Effector CD8-positive, alpha-beta T cell (primary cell): Measurements from ENCODE around the gene ANKRD11.
"Not testable (repeated sequence)": the region's sequence is repeated elsewhere in the genome, so short reads cannot be mapped to it uniquely, and the experiment has no call there.

Source experiments
- DNase-seq: peaks from one replicate; lab custom pipeline; 2025; lab: John Stamatoyannopoulos, UW

The ANKRD11 gene

DNA sequence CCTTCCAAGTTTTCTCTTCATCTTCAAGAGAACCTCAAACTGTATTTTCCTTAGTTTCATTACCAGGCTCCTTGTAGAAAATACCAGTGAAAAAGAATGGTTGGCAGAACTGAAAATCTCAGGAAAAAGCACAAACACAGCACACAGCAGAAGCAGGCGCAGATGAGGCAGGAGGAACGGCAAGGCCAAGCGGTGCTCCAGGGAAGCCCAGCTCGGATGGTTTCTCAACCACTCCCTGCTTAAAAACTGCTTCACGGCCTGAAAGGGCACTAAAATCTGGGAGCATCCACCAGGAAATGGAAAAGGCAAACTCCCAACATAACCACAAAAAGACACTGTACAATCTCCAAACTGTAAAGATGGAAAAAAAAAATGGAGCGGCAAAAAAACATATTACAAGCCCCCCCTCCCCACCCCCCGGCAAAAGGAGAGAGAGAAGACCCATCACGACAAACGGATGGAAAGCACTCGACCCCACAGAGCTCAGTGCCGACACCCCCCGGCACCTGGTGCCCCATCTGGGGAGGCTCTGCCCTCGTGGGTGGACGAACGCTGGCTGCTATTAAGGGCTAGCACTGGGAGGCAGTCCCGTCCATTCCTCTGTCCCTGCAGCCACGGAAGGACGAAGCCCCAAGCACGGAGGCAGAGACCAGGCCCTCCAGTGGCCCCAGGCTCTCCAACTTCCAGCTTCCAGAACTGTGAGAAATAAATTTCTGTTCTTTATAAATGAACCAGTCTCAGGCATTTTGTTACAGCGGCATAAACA, 145.3 kb downstream of the ANKRD11 start:
- DNase-seq, result no peak

DNA sequence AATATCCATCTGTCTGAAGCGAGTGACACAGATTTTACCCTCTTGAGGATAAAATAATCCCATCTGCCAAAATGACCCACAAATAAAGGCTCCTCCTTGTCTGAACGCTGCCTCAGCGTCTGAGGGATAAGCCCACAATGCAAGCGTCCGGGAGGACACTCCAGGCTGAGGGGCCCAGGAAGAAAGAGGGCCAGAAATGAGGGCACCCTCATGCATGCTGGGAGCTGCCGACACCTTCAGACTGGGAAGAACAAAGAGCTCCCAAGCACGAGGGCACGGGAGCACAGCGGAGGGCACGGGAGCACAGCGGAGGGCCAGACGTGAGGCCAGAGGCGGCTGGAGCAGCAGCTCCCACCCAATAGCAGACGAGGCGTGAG, 145.9 kb downstream of the ANKRD11 start:
- no peak for DNase-seq

DNA sequence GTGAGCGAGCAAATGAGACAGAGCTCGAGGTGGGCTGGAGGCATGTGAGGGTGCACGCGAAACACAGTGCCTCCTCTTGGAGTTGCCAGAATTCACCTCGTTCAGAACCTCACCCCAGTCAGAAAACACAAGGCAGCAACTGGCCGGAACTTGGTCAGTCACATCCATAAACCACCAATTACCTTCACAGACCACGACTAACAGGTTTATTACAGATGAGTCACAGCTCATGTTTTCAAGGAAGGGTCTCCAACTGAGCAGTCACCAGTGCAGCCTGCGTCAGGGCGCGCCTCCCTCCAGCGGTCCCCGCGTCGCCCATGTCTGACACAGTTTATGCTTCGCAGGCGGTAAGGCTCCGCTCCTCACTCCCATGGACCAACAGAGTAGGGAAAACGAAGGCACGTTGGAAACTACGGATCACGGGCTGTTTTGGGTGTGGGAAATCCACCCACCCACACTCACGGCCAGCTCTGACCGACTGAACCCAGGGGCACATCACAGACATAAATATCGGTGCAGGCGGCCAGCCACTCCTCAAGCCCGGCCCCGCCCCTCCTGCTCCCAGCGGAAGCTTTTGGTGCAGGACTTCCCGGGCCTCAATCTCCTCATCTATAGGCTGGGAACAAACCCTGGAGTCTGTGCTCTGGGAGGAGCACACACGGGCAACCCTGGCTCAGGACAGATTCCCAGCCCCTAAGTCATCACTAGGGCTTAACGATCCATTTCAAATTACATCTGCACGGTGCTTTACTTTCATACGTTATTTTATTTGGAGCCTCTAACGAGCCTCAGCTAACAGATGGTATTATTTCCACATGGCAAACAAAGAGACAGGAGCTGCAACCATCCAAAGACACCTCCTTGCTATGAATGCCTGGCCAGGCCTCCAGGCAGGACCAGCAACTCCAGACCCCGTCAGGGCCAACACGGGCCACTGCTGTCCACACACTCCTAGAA, 146.6 kb downstream of the ANKRD11 start:
- no peak for DNase-seq

DNA sequence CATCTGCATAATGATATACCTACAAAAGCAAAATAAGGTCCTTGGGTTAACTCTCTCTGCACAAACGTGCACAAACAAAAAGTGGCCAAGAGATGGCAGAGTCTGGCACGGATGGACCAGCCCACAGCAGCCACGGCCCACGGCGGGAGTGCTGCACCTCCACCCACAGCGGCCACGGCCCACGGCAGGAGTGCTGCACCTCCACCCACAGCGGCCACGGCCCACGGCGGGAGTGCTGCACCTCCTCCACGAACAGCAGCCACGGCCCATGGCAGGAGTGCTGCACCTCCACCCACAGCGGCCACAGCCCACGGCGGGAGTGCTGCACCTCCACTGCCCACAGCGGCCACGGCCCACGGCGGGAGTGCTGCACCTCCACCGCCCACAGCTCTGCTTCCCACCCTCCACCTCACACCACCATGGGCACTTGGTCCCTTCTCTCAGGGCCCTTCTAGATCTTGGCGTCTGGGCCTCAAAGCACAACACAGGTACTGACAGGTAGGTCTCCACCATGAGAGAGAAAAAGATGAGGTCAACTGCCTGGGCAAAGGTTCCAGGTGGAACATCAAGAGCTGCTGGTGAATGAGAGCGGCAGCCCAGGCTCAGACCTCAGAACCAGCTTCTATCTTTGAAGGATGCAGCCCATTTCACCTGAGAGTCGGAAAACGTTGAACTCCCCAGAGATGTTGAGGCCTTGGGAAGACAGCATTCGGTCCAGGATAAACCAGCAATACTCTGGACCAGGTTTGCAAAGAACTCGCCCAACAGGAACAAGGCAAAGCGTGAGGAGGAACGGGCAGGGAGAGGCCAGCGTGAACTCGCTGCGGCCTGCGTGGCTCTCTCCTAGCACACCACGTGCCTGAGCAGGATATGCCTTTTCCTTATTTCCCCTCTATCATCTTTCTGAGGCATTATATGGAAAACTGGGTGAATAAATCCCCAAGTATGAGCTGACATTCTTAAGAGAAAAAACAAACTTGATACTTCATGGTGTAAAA, 148.4 kb downstream of the ANKRD11 start:
- no peak for DNase-seq

DNA sequence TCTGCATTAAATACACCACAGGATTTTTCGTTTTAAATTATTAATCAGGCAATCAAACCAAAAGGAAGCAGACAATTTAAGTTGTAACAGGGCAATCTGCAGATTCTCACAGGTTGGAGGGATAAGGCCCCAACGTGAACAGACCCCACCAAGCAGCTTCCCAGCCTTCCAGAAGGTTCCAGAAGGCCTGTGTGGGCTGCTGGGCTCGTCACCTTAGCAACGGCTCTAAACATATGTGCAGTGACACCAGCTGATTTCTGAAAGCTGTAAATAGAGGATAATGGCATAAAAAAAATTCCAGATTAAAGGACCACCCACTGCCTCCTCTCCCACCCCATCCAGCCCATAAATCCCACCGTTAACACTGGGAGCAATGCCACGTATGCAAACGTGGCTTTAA, 149.1 kb downstream of the ANKRD11 start:
- DNase-seq, result no peak

DNA sequence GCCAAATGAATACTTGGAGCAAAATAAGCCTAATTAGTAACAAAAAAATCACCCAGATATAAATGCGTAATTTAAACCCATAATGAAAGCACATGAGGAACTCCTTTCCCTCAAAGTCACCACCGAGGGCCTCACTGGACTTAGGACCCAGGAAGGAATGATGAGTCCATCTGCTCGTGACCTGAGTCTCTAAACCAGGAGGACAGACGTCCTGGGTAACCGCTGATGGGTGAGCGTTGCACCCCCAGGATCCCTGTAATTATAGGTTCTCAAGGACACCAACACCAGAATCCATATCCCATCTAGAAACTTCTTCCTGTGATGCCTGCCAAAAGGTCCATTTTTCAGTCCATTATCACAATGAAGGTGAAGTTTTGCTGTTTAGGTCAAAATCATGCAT, 151.5 kb downstream of the ANKRD11 start:
- DNase-seq, result no peak

DNA sequence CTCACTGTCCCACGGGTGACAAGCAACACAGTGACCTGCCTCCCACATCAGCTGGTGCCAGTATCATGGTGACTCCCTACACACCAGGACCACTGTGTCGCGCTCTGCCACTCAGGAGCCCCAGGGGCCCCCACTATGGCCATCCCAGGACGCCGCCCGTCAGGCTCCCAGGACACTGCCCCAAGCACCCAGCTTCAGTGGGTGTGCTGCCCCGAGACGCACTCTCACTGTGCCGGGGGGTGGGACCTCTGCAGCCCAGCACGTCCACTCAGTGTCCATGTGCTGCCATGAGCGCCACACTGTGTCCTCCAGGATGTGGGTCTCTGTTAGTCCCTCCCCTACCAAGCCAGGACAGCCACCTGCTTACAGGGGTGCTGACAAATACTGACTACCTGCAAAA, 152.4 kb downstream of the ANKRD11 start:
- DNase-seq, result no peak

DNA sequence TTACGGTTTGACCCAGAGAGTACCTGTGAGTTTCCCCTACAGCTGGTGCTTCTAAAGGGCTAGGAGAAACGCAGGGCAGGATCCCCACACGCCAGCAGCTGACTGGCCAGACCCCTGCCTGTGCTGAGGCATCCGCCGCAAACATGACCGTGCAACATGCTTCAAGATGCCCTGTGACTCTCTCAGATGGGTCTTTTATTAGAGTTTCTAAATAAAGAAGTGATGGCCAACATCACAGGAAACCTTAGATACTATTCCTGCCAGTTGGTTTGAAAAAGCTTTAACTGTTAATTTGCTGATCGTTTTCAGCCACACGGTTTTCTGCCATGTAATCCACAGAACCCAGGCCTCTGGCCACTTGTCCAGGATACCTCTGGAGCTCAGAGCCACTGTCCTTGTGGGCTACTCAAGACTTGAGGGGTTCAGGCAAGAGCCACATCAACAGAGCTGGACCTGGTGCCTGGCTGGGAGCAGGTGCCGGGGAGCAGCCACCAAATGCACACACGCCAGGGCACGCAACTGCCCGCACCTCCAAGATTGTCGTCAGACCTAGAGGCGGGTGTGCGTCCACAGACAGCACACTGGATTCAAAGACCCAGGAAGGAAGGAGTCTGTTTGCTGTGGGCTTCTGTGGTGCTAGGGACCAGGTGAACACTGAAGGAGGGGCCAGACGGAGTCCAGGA, 154.4 kb downstream of the ANKRD11 start:
- DNase-seq, result no peak

DNA sequence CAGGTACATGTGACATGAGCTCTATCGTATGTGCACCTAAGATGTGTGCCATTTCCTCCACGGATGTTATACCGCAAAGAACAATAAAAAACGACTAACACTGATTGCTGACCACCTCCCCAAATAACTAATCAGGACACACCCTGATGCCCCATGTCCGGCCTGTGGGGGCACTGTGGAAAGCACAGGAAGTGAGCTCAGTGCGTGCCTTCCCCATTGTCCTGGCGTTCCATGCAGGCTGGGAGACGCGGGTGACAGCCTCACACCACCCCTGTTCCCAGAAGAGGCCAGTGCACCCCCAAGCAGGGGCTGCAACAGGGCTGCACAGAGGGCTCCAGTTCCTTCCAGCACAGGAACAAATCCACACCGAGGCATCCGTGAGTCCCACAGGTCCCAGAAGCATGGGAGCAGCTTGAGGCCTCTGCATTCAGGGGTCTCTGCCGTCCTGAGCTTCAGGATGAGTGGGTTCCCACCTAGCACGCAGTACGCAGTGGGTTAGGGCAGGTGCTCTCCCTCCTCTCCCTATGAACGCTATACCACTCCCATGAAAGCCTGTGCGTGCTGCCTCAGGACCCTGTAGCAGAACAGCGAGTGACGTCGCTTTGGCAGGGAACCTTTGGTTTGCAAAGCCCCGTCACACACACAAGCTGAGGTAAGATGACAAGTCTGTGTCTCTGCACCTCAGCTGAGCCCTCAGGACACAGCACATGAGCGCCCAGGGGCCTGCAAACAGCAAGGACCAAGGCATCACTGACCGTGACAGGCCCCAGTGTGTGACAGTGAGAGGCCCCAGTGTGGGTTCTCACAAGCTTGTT, 155.2 kb downstream of the ANKRD11 start:
- no peak for DNase-seq

DNA sequence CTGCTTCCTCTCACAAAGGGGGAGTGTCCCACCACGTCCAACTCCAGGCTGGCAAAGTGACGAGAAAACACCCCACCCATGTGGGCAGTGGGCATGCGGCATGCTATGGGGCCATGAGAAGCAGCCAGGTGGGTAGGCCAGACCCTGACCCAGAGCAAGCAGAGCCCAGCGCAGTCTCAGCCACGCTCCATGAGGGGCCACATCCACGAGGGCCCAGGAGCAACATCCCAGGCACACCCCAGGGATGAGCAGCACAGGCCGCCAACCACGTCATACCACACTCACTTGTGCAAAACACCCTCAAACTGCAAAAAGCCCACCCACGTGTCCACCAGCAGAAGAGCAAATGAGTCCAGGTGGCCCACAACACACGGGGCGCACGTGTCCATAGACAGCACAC, 155.9 kb downstream of the ANKRD11 start:
- no peak for DNase-seq

DNA sequence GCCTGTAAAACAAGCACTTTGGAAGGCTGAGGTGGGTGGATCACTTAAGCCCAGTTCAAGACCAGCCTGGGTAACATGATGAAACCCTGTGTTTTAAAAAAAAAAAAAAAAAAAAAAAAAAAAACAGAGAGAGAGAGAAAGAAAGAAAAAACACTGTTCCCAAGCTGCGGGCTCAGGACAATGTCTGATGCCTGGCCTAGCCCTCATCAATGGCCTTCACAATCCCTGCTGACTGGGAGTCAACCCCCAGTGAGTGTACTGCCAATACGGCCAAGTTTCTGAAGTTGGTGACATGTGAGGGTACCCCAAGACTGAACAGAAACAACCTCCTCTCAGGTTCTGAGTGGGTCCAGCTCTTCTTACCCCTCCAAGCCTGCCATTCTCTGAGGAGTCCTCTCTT, 156.3 kb downstream of the ANKRD11 start:
- no peak for DNase-seq

DNA sequence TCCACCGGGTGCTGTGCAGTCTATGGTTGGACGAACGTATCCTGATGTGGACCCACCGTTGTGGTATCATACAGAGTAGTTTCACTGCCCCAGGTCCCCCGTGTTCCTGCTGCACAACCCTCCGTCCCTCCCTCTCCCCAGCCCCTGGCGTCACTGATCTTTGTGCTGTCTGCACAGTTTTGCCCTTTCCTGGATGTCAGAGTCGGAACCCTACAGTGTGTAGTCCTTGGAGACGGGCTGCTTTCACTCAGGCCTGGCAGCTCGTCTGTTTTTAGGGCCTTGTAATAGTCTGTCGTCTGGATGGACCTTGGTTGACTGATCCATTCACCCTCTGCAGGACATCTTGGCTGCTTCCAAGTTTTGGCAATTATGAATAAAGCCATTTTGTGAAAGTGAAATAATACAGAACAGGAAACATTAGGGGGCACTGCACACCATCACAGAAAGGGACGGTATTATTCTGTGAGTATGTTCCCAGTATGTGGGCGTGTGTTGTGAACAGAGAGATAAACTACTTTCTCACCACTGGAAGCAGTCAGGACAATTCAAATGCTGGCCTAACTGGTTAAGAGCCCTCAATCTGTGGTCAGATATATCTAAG, 156.9 kb downstream of the ANKRD11 start:
- not testable (repeated sequence) for DNase-seq

DNA sequence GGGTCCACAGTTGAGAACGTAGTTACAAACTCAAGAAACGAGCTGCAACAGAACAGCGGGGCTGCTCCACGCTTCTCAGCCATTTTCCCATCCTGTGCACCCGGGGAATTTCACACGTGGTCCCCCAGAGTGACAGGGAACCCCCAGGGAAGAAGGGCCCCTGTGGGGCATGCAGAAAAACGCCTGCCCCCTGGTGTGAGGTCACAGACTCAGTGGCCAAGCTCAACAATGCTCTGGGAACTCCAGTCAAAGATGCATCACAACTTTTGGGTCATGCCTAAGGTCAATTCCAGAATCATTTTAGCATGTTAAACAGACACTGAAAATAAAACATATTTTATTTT, 157.5 kb downstream of the ANKRD11 start:
- no peak for DNase-seq

DNA sequence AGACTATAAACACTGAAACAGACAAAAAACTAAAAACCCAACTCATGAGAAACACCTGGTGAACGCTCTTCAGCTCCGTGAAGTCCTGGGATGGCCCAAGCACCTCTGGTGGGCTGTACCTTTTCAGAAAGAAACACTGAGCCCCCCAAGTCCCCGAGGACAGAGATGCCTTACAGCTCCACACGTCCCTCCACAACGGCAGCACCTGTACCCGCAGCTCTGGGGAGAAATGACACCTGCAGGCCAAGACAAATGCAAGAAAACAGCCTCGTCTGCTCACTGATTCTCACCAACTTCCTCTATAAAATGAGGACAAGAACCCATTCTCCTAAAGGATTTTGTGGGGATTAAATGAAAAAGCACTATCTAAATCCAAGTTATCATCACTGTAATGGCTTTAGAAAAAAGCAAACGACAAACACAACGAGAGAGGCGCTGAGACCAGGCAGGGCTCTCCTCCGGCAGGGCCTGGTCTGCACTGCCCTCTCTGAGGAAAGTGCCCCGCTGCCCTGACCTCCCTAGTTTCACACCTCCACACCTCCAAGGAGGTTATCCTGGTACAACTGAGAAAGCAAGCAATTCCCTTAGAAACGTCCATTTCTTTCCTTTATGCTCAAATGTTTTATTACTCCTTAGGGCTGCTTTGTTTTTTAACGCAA, 158.0 kb downstream of the ANKRD11 start:
- no peak for DNase-seq

DNA sequence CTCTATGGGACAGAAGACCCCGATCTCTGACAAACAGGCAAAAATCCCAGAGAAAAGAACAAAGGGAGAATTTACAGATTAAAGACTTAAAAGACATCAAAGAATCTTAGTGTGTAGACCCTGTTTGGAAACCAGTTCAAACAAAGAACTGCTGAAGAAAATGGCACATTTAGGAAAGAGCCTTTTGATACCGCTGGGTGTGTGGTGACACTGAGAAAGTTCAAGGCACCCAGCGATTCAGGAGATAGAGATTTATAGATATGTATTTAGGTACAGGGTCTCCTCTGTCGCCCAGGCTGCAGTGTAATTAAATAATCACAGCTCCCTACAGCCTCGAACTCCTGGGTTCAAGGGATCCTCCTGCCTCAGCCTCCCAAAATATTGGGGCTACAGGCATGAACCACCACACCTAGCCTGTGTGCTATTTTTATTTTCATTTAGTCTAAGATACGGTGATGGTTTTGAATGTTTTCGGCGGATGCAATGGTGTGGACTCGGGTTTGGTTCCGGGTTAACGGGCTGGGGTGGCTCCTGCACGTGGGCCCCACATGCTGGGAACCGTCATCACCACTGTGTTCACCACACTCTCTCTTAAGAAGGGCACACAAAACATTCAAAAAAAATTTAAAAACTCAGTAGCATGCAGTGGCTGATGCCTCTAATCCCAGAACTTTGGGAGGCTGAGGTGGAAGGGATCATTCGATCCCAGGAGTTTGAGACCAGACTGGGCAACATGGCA, 158.8 kb downstream of the ANKRD11 start:
- no peak for DNase-seq

DNA sequence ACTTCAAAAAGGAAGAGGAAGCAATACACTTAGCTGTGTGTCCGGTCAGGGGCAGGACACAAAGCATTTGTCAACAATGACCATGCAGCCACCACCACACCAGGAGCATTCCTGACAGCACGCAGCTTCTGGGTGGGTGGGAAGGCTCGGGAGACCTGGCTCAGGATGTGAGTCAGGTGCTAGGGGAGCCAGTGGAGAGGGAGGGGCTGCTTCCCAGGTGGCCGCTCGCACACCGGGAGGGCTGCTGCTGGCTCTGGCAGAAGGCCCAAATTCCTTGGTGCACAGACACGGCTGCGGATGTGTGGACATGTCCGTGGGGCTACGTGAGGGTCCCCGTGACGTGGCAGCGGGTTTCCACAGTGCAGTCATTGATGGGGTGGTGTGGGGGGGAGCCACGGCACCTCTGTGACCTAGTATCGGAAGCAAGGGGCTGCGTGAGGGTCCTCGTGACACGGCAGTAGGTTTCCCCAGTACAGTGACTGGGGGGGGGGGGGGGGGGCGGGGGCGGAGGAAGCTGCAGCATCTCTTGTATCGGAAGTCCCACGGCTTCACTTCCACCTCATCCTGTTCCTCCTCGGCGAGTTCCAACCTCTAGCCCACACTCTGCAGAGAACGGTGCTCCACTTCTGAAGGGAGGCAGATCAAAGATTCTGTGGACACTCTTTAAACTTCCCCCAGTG, 160.0 kb downstream of the ANKRD11 start:
- peak; percentile 35 for DNase-seq

DNA sequence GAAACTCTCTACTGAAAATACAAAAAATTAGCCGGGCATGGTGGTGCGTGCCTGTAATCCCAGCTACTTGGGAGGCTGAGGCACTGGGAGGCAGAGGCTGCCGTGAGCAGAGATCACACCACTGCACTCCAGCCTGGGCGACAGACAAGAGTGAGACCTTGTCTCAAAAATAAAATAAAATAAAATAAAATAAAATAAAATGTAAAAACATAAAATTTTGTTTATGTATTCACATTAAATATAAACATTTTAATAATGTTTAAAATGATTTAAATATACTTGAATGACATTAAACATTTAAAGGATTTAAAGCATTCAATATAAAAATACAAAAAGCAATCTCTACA, 160.6 kb downstream of the ANKRD11 start:
- DNase-seq, result not testable (repeated sequence)
